Left lung (tissue), 10 donors: ENCODE data around the gene SLC25A43. TPM values are rescaled to one million over a fixed set of nuclear protein-coding genes. Genes with fewer than 3 reads are reported as not detected.
"Not testable (repeated sequence)": the region's sequence is repeated elsewhere in the genome, so short reads cannot be mapped to it uniquely, and the experiment has no call there.

Experiments used
- ATAC-seq: fragments of 200-7000 bp; cut with Tn5 transposase; one replicate; pipeline ENCODE4 v1.9.1; 2020; ENCODE audit warnings: moderate library complexity
- DNase-seq, 4 donors: peaks; one replicate each; pipeline ENCODE4 v3.0.0-alpha.2; 2013 to 2020
- H3K27ac ChIP-seq, 2 donors: fragments of 200-600 bp; sonication (generic) in 1 of 2; one replicate each; pipeline versions ENCODE4 v1.5.0 to v1.8.0; 2020 to 2021
- H3K27me3 ChIP-seq, 2 donors: fragments of 200-600 bp; sonication (generic) in 1 of 2; one replicate each; pipeline versions ENCODE4 v1.5.0 to v1.8.0; 2020 to 2021
- H3K36me3 ChIP-seq, 2 donors: fragments of 200-600 bp; sonication (generic) in 1 of 2; one replicate each; pipeline versions ENCODE4 v1.5.0 to v1.8.0; 2020 to 2021
- H3K4me1 ChIP-seq, 2 donors: fragments of 200-600 bp; one replicate each; pipeline ENCODE4 v1.8.0; 2021
- H3K4me3 ChIP-seq, 2 donors: fragments of 200-600 bp; sonication (generic) in 1 of 2; one replicate each; pipeline versions ENCODE4 v1.5.0 to v1.8.0; 2020 to 2021; ENCODE audit warnings: mild to moderate bottlenecking in 1 of 2
- H3K9me3 ChIP-seq, 2 donors: fragments of 200-600 bp; sonication (generic) in 1 of 2; one replicate each; pipeline versions ENCODE4 v1.5.0 to v1.8.0; 2020 to 2021
- CTCF ChIP-seq, 2 donors: fragments of 200-600 bp; sonication (generic) in 1 of 2; IDR thresholded peaks; one replicate each; pipeline versions ENCODE4 v1.5.0 to v1.8.0; 2021; ENCODE audit warnings: antibody characterized with exemption in 2 of 2
- intact Hi-C, 2 donors: fragments of 100-400 bp; cut with DNase I; formaldehyde crosslinking; loops; one replicate each; pipeline versions ENCODE4 v1.11.2 to v1.14.2; 2022
- polyA plus RNA-seq, 6 donors: library from polyadenylated mRNA; unstranded; fragments of 120-200 nt; gene quantifications; one replicate each; pipeline ENCODE4 v1.2.1, GENCODE V29; 2013; ENCODE audit not compliant: insufficient read length in 6 of 6
- total RNA-seq, 2 donors: library from RNA; stranded (reverse); fragmentation: NEBNext Ultra II Directional; extraction: Animal tissue kit (Norgen Biotek cat#: 25700); gene quantifications; one replicate each; pipeline ENCODE4 v1.2.1, GENCODE V29; 2021
- donor health status: DM: no; HTN: yes; CAD: no.
- donor health status: DM: no; HTN: no; CAD: no.

SLC25A43 gene
- total and polyA plus RNA-seq, 8 donors = 5.2 to 18.7 (median 8.9) TPM

- no peaks in the 10 kb centered on the region for H3K27me3 ChIP-seq
- DNase-seq (no peak), ATAC-seq (no peak)
- H3K4me3 ChIP-seq = no peak overlapping the region
- H3K9me3 ChIP-seq = no peaks in the 10 kb centered on the region
- TF ChIP-seq CTCF (IDR thresholded peaks at IDR 0.05) = no peak
- no peaks in the 10 kb centered on the region for H3K4me1 ChIP-seq
- intact Hi-C loops = no loop called here
- no peaks in the 10 kb centered on the region for H3K36me3 ChIP-seq
- H3K27ac ChIP-seq = no peak overlapping the region
Observed at GRCh38 chrX:119489212-119490074, 90.3 kb downstream of the SLC25A43 start.

GRCh38 chrX:119492463-119492862 lies 93.3 kb downstream of the SLC25A43 start:
- no peak for TF ChIP-seq CTCF (IDR thresholded peaks at IDR 0.05)
- no peak overlapping the region for H3K27ac ChIP-seq
- ATAC-seq (no peak), DNase-seq (no peak)
- H3K4me3 ChIP-seq = no peak overlapping the region
- no peaks in the 10 kb centered on the region for H3K27me3 ChIP-seq
- intact Hi-C loops = no loop called here
- H3K36me3 ChIP-seq = no peaks in the 10 kb centered on the region
- H3K9me3 ChIP-seq = no peaks in the 10 kb centered on the region
- H3K4me1 ChIP-seq = no peaks in the 10 kb centered on the region

DNA sequence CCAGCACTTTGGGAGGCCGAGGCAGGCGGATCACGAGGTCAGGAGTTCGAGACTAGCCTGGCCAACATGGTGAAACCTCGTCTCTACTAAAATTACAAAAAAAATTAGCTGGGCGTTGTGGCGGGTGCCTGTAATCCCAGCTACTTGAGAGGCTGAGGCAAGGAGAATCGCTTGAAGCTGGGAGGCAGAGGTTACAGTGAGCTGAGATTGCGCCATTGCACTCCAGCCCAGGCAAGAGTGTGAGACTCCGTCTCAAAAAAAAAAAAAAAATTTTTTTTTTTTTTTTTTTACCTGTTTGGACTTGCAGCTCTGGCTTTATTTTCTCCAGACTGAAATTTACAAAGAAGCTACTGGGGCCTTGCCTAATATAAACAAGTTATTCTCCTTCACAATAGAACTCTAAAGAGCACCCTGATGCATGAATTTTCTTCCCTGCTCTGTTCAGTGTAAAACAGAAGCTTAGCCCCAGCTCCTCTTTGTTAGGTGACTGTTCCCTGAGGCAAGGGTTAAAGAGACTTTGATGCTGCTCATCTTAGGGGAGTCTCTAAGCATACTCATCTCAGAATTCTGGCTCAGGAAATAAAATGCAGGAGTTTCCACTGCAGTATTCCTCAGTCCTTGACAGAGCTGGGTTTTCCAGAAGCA lies 94.8 kb downstream of the SLC25A43 start:
- H3K27ac ChIP-seq, DNase-seq, intact Hi-C loops, H3K27me3 ChIP-seq, H3K4me3 ChIP-seq, H3K9me3 ChIP-seq, H3K4me1 ChIP-seq, H3K36me3 ChIP-seq: not testable (repeated sequence)
- peak; percentile 39 for ATAC-seq

DNA sequence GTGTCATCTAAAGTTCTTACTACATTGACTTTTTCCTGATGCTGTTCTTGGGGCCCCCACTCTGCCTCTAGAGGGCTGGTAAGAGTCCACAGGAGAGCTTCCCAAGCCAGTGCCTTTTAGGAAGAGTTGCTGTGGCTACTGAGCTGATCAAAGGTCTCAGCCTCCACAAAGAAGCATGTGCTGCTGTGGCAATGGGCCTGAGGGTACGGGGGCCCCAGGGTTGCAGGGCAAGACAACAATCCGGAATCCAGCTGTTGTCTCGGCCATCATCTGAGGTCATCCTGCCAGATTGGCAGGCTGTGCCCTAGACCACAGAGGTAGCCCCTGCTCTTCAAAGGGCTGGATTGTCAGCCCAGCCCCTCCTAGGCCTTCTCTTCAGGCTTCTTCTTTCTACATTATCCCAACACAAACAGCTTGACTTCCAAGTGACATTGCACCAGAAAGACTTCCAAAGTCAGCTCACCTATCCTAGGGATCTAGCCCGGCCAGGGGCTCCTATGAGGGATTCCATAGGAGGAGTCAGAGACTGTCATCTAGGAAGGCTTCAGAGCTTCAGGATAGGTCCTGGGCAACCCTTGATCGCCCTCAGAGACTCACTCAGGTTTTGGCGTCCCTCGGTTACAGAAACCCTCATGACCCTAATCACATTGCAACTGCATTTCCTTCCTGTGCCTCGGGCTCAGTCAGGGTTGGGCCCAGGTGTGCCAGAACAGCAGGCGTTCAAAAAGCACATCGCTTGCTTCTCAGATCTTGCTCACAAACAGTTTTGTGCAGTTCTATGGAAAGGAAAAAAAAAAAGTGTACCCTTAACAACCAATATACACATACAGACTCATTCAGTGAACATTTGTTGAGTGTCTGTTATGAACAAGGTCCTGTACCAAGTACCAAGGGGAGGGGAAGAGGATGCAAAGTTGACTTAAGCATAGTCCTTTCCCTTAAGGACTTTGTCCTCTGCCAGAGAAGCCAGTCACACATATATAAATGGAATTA lies 96.9 kb downstream of the SLC25A43 start:
- peak overlapping the region in 1 of 2 donors; percentile 45 for H3K27ac ChIP-seq
- ATAC-seq = peak; percentile 68
- intact Hi-C loops = no loop called here

More for the DNA sequence above, 96.9 kb downstream of the SLC25A43 start:
- Histone ChIP-seq H3K27me3 (no peaks in the 10 kb centered on the region), H3K4me1 (no peaks in the 10 kb centered on the region), H3K9me3 (no peaks in the 10 kb centered on the region), H3K4me3 (no peak overlapping the region), H3K36me3 (no peaks in the 10 kb centered on the region)
- TF ChIP-seq CTCF (IDR thresholded peaks at IDR 0.05) = no peak
- no peak for DNase-seq
